NCI-H82 treated with DMSO at 0.1 percent for 48 hours (cell line): Measurements from ENCODE around the gene PLXNA4.

ENCODE experiments used
- DNase-seq: peaks from one replicate; lab custom pipeline; 2025; ENCODE audit not compliant: unreplicated experiment; lab: John Stamatoyannopoulos, UW

PLXNA4 gene

DNA sequence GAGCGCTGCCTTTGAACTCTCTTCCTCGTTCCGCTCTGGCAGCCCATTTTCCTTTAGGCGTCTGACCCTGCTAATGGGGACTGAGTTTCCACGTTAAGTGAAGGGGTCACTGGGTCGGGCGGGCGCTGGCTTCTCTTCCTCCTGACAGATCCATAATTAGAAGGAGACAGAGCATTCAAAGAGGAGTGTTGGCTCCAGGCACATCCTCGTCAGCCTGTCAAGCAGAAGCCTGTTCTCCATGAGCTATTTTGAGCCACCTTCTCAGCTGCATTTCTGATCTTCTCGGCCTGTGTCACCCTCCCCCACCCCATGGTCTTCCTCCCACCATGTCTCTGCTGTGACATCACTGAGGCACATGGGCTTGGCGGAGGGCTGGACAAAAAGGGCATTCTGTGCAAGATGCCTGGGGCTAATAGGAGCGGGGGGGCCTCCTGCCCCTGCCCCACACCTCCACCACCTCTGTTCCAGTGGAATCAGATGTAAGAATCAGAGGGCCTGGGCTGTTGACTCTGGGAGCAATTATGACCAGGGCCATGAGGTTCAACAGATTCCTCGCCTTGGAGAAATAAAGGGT is 248.1 kb downstream of the PLXNA4 start:
- no peak for DNase-seq

- no peak for DNase-seq
Observed at GRCh38 chr7:132326878-132327589, 249.2 kb downstream of the PLXNA4 start.

GRCh38 chr7:132322970-132323369 is 253.3 kb downstream of the PLXNA4 start:
- no peak for DNase-seq

DNA sequence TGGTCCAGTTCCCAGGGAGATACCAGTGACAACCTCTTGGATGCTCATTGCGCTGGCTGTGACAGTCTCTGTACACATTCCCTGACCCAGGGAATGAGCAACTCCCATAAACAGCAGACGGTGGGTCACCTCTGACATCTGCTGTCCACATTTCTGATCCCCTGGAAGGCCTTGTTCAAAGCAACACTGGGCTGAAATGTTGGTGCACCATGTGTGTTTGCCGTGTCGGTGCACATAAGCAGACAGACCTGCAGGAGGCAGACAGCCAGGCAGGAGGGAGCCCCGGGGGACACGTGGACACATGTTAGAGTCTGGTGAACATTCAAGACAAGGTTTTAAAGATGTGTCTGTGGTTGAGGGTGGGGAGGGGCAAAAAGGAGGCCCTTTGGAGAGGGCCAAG is 254.9 kb downstream of the PLXNA4 start:
- DNase-seq, result no peak

GRCh38 chr7:132319481-132319880 is 256.8 kb downstream of the PLXNA4 start:
- DNase-seq, result no peak

DNA sequence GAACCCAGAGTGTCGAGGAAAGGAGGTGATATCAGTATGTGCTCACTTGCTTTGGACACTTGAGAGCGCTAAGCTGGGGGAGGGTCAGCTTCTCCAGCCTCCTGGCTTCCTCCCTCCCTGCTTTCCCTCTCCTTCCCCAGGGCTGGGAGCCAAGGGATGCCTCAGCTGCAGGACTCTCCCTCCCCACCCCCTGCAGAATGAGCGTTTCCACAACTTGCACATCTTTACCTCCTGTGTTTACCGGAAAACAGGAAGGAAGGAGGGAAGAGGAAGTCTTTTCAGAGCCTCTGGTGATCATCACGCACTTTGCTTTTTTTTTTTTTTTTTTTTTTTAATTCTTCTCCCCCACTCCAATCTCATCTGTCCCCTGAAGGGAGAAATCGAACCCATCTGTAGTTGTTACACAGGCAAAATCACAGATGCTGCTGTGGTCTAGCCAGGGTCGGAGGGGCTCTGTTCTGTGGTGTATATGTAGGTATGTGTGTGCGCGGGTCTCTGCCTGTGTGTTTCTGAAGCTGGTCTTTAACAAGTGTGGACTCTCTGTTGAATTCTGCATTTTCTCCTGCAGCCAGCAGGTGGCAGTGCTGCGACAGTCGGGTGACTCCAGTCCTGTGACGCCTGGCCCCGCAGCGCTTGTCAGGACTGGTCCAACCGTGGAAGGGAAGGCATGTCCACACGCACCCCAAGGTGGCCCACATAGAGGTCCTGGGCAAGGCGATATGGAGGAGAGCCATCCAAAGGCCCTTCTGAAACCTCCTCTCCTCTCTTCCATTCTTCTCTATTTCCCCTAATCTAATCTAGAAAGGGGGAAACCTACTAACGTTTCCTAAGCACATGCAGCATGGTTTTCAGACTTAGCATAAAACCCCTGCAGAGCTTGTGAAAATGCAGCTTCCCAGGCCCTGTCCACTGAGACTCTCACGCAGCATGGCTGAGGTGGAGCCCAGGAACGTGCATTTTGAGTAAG is 257.6 kb downstream of the PLXNA4 start:
- DNase-seq, result peak; percentile 66

DNA sequence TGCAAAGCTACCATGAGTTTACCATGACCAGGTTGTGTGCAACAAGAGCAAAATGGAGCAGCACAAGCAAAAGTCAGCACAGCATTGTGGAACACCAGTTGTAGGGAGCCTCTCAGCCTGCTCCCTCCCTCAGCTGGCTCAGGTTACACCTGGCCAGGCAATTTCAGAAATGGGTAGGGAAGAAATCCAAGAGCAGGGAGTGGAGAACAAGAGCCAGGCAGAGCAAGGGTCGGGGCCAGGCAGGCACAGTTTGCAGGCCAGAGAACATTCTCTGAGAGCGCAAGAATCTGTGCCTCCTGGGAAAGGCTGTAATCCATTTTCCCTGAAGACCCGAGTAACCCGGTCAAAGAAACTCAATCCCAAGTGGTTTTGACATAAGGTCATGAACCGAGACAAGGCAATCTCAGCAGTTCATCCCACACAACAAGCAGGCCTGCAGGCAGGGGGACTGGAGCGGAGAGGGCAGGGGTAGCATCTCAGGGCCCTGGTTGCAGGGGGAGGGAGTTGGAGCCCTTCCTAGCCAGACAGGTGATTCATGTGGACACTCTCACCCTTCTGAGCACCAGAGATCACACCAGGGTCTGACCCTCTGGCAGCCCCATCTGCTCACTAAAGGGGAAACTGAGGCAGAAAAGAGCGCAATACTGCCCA is 258.4 kb downstream of the PLXNA4 start:
- no peak for DNase-seq

DNA sequence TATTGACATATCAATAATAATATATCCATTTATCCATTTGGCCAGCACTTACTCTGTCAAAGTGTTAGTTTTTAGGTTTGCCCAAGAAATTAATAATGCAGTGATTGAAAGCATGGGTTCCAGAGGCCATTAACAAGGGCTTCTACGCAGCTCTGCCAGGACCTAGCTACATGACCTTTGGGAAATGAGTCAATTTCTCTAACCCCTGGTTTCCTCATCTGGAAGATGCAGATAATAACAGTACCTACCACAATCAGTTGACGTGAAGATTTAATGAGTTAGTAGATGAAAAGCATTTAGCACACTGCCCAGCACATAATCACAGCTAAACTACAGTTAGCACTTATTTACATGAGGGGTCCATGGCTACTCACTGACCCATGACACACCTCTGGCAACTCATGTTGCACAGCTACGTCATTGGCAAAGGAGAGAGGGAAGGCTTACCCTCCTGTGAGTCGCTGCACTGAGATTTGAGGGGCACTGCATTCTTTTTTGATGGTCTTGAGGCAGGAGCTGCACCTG is 263.7 kb downstream of the PLXNA4 start:
- no peak for DNase-seq

DNA sequence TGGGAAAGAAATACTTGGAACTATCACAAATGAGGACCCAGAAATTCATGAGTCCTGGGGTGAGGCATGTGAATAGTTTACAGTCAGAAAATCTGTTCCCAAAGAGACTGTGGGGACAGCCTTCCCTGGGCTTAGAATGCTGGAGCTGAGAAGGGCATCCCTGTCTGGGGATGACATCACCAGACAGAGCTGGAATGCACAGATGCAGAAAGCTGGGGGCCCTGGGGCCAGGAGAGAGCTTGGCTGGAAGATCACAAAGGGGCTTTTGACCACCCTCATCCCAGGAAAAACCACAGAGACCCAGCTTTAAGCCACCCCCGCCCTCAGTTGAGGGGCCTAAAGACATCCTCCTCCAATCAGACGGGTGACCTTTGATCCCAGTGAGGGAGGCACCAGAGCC is 264.5 kb downstream of the PLXNA4 start:
- no peak for DNase-seq

- DNase-seq, result no peak
Observed at GRCh38 chr7:132309102-132309805, 267.0 kb downstream of the PLXNA4 start.

DNA sequence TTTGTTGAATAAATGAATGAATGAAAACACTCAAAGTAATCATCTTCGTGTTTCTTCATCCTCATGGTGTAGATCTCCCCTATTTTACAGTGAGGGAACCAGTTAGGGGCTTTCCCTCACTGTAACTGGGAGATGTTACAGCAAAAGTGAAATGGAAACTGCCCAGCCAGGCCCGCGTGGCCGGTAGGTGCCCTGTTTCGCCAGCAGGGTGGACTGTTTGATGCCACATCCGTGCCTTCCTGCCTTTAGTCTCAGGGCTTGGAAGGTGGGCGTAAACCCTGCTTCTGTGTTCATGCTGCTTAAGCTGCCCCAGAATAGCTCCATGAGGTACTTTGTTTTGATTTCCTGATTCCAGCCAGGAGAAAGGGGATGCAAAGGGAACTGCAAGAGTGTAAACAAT is 268.8 kb downstream of the PLXNA4 start:
- no peak for DNase-seq

- no peak for DNase-seq
Observed at GRCh38 chr7:132300599-132301277, 275.5 kb downstream of the PLXNA4 start.

- DNase-seq, result no peak
Observed at GRCh38 chr7:132298790-132299189, 277.5 kb downstream of the PLXNA4 start.

DNA sequence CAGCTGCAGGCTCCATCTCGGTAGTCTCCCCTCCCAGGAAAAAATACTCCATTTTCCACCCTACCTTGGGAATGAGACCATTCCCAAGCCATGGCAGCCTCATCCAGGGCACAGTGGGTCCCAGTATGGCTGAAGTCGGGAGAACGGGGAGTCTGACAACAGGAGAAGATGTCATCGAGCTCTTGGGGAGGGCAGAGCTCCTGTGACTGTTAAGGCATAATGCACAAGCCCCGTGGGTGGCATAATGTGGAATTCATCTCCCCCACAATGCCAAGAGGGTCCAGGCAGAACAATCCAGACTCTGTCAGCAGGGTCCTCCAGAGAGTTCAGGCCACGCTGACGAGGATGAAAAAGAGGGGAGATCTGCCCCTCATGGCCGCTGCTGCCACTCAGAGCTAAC is 279.4 kb downstream of the PLXNA4 start:
- DNase-seq, result no peak

DNA sequence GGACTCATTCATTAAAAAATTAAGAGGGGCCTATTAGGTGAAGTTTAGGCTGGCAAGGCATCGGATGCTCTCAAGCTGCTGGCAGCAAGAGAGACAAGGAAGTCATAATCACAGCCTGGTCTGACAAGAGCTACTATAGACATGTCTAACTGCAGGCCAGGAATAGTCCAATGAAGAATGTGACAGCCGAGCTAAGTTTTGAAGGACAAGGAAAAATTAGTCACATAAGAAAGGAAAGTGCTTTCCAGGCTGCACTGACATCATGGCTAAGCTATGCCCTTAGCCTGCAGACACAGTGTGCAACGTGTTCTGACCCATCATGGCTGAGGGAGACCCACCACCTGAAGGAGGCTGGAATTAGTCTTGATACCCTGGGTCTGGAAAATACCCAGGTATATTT is 281.1 kb downstream of the PLXNA4 start:
- no peak for DNase-seq

GRCh38 chr7:132292803-132293202 is 283.5 kb downstream of the PLXNA4 start:
- no peak for DNase-seq

GRCh38 chr7:132291481-132291880 is 284.8 kb downstream of the PLXNA4 start:
- no peak for DNase-seq

- DNase-seq, result no peak
Observed at GRCh38 chr7:132290021-132290420, 286.2 kb downstream of the PLXNA4 start.

GRCh38 chr7:132286836-132287235 is 289.4 kb downstream of the PLXNA4 start:
- no peak for DNase-seq

DNA sequence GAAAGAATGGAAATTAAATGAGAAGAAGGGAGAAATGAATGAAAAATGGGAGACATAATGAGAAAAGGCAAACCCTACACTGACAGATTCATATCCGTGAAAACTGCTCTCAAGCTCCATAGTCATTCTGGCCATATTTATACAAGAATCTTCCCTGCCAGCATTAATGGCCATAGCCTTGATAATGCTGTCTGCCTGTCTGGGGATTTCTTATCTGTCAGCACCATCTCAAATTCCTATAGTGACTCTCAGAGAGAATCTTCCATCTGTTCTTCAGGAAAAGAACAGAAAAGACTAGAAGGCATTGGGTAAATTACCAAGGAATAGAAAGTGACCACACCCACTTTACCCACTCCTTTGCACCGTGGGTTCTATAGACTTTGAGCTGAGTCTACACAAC is 295.9 kb downstream of the PLXNA4 start:
- no peak for DNase-seq
